GM12874 (cell line): ENCODE data around the gene FNBP1.

Experiments
- CTCF ChIP-seq: IDR thresholded peaks from 2 replicates; pipeline ENCODE4 v1.5.1; 2011; ENCODE audit warnings: low read depth, mild to moderate bottlenecking, control low read depth, low read length, moderate library complexity; ENCODE audit not compliant: insufficient read depth

FNBP1 gene

GRCh38 chr9:129861447-129861827 is 181.6 kb downstream of the FNBP1 start:
- no peak for TF ChIP-seq CTCF

GRCh38 chr9:129860653-129861446 is 182.1 kb downstream of the FNBP1 start:
- TF ChIP-seq CTCF = no peak

- no peak for TF ChIP-seq CTCF
Observed at GRCh38 chr9:129858167-129858962, 184.6 kb downstream of the FNBP1 start.

GRCh38 chr9:129857207-129857606 is 185.8 kb downstream of the FNBP1 start:
- TF ChIP-seq CTCF = no peak

GRCh38 chr9:129854588-129855110 is 188.3 kb downstream of the FNBP1 start:
- no peak for TF ChIP-seq CTCF

GRCh38 chr9:129853614-129854013 is 189.4 kb downstream of the FNBP1 start:
- TF ChIP-seq CTCF = no peak

- no peak for TF ChIP-seq CTCF
Observed at GRCh38 chr9:129852579-129852978, 190.4 kb downstream of the FNBP1 start.
